HG02571 (cell line): ENCODE data around the gene ANKDD1B.
A peak's percentile ranks its signal among the peaks of the same experiment; 100 is the strongest.
"Not testable (repeated sequence)": the region's sequence is repeated elsewhere in the genome, so short reads cannot be mapped to it uniquely, and the experiment has no call there.

ENCODE experiments used
- ATAC-seq: cut with Tn5 transposase; IDR thresholded peaks from one replicate; pipeline ENCODE4 v1.9.1; 2021; ENCODE audit warnings: mild to moderate bottlenecking, moderate library complexity; ENCODE audit not compliant: unreplicated experiment

ANKDD1B gene

DNA sequence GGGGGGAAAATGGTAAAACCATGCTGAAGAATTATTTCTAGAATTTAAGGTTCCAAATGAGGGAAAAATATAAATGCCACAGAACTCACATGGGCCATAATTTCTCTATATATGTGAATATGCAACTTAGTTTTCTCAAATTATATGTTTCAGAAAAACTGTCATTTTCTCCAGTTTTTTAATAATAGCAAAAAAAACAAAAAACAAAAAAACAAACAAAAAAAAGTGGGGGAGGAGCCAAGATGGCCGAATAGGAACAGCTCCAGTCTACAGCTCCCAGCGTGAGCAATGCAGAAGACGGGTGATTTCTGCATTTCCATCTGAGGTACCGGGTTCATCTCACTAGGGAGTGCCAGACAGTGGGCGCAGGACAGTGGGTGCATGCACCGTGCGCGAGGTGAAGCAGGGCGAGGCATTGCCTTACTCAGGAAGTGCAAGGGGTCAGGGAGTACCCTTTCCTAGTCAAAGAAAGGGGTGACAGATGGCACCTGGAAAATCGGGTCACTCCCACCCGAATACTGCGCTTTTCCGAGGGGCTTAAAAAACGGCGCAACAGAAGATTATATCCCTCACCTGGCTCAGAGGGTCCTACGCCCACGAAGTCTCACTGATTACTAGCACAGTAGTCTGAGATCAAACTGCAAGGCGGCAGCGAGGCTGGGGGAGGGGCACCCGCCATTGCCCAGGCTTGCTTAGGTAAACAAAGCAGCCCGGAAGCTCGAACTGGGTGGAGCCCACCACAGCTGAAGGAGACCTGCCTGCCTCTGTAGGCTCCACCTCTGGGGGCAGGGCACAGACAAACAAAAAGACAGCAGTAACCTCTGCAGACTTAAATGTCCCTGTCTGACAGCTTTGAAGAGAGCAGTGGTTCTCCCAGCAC, 84.5 kb downstream of the ANKDD1B start:
- ATAC-seq: not testable (repeated sequence)

DNA sequence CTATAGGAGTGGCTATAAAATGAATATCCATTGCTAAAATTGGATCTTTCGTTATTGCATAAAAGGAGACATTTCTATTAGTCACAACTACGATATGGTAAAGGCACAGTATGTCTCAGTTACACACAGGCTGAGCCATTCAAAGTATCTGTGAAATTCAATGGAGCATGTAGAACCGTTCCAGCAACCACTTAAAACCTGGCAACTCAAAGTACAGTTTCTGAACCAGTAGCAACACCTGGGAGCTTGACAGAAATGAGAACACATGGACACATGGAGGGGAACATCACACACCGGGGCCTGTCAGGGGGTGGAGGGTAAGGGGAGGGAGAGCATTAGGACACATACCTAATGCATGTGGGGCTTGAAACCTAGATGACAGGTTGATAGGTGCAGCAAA, 90.6 kb downstream of the ANKDD1B start:
- no peak for ATAC-seq

GRCh38 chr5:75706016-75706415, 94.8 kb downstream of the ANKDD1B start:
- ATAC-seq: no peak

DNA sequence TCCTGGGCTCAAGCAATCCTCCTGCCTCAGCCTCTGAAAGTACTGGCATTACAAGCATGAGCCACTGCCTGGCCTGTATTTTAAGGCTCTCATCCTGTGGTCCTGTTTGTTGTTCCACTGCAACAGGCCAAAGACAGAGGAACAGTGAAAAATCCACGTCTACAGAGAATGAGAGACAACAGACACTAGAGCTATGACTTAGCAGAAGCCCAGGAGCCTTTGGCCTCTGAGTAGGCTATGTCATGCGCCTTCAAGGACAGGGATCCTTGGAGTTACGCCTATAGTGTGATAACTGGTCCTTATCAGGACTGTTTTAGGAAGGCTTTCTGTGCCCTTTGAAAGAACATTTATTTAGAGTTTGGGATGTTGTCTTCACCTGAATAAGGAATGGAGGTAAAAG, 95.5 kb downstream of the ANKDD1B start:
- ATAC-seq: no peak

- ATAC-seq: no peak
Observed at GRCh38 chr5:75707911-75708509, 96.8 kb downstream of the ANKDD1B start.

DNA sequence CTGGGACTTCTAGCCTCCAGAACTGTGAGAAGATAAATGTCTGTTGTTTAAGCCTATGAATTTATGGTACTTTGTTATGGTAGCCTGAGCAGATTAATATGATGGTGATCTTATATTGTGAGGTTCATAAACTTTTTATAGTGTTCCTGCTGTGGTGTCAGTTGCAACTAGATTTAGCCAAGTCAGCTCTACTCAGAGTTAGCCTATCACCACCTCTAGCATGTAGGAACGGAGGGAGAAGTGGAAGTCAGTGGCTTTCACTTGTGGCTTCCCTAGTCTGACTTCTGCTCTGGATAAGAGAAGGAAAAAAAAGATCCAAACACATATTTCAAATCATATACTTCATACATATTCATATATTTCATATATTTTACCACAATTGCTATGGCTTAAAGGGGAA, 99.4 kb downstream of the ANKDD1B start:
- ATAC-seq: no peak

DNA sequence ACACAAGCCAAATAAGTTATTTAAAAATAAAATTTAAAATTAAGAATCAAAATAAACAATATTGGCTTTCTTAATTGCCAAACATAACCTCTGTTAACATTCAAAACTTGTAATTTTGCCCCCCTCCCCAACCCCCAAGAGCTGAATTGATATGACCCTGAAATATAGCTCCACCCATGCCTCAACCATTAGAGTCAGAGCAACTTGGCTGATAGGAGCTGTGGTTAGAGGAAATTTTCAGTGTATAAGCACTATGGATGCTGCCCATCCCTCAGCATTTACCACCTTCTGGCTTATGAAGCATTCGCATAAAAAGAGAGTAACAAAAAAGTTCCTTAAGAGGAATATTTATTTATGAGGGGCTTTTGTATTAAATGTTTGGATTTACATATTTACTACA, 99.9 kb downstream of the ANKDD1B start:
- ATAC-seq: no peak

DNA sequence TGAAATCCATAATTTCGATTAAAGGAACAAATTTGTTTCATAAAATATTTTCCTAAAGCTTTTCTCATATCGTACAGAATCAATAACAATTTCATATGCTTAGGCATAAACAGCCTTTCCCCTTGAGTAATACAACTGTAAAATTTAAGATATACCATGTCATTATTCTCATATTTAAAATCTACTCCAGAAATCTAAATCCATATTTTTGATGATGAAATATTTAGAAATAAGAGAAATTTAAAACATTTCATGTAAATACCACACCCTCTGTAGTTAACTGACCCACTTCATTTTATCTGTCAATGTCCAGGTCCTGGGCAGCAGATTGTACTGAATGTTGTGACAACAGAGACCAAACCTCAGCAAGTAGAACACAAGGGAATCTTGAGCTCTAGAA, 100.8 kb downstream of the ANKDD1B start:
- no peak for ATAC-seq

DNA sequence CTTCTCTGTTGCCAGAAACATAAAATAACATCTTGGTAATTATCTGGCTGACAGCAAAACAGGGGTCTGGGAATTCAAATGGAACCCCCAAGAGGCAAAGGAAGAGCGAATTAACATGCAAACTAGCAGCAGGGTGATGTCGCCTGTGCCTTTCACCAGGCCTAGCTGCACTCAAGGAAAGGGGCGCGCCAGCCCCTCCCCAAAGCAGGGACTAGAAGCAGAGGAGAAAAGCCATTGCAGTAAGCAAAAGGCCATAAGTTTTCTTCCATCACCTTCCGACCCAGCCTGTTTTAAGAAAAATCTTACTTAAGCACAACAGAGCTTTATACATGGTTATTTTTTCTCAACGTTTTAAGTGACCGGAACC, 105.4 kb downstream of the ANKDD1B start:
- ATAC-seq: peak; percentile 15

DNA sequence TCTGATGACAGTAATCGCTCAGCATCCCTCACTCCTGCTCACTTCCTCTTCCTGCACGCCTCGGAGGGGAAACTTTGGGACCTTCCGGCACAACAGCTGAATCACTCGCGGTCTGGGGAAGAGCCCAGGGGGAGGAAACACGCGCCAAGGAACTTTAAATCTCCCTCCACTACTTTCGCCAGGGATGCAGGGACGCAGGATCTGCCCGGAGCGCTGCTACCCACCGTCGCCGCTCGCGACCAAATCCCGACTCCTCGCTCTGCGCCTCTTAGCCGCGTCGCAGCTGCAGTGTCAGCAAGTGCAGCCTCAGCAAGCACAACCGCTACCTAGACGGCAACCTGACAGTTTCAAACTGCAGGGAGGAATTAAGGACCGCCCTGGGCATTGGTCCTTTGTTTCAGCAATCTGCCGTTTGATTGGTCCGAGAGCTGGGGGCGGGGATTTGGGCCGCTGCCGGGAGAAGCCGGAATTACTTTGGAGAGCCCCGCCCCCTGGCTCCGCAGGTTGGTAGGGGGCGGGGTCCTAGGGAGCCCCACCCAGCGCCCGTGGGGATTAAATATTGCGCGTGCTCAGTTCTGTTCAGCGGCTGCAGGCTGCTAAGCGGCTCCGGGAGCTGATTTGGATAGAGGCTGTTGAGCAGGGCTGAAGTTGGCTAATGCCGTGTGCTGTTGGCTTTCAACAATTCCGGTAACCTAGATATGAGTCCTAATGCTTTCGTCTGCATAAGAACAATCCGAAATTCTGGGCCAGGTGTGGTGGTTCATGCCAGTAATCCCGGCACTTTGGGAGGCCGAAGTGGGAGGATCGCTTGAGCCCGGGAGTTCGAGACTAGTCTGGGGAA, 106.0 kb downstream of the ANKDD1B start, which contains the start of gene POC5:
TSS of gene POC5 (minus strand) at position 356 of the 841 bp plus-strand sequence. CDS start 4,500 bp downstream, outside the sequence.
- ATAC-seq: peak; percentile 95

GRCh38 chr5:75720882-75721281, 109.6 kb downstream of the ANKDD1B start:
- ATAC-seq: no peak
